Peyer's patch (tissue), 4 donors: ENCODE measurements around the gene SYT8. TPM values are rescaled to one million over a fixed set of nuclear protein-coding genes. Genes with fewer than 3 reads are reported as not detected.

Source experiments
- DNase-seq, 3 donors: peaks; one replicate each; pipeline ENCODE4 v3.0.0-alpha.2; 2017 to 2019
- H3K27ac ChIP-seq, 4 donors: fragments of 200-600 bp; sonication (generic); one replicate each; pipeline ENCODE4 v1.5.1; 2016 to 2019
- H3K27me3 ChIP-seq, 2 donors: fragments of 200-600 bp; sonication (generic); one replicate each; pipeline ENCODE4 v1.5.1; 2019
- H3K36me3 ChIP-seq, 3 donors: fragments of 200-600 bp; sonication (generic); one replicate each; pipeline ENCODE4 v1.5.1; 2016 to 2019
- H3K4me1 ChIP-seq, 4 donors: fragments of 200-600 bp; sonication (generic); one replicate each; pipeline ENCODE4 v1.5.1; 2016 to 2019
- H3K4me3 ChIP-seq, 4 donors: fragments of 200-600 bp; sonication (generic); 1 replicate in 3 of 4; 2 replicates in 1 of 4; pipeline ENCODE4 v1.5.1; 2016 to 2019; ENCODE audit warnings: mild to moderate bottlenecking in 1 of 4
- H3K9me3 ChIP-seq, 4 donors: fragments of 200-600 bp; sonication (generic); one replicate each; pipeline ENCODE4 v1.5.1; 2016 to 2019; ENCODE audit warnings: mild to moderate bottlenecking in 1 of 4
- CTCF ChIP-seq, 6 experiments: fragments of 450-650 bp in 4 of 6; fragments of 200-600 bp in 2 of 6; sonication (generic) in 1 of 6; IDR thresholded peaks; one replicate each; pipeline ENCODE4 v1.5.1; 2017 to 2019; ENCODE audit warnings: antibody characterized with exemption in 6 of 6, mild to moderate bottlenecking in 3 of 6, moderate library complexity in 1 of 6
- POLR2A ChIP-seq, 2 donors: fragments of 450-650 bp; IDR thresholded peaks; one replicate each; pipeline ENCODE4 v1.5.1; 2017; ENCODE audit warnings: antibody characterized with exemption in 2 of 2, mild to moderate bottlenecking in 2 of 2, moderate library complexity in 2 of 2
- total RNA-seq, 4 donors: library from RNA; depleted of rRNA; stranded (reverse); fragments of >200 nt; gene quantifications; one replicate each; pipeline ENCODE4 v1.1.0, GENCODE V29; 2016

Gene SYT8
- total RNA-seq, 4 donors from 2014 or later, result 21.3 to 57.6 (median 44.6) TPM; not detected in 1

DNA sequence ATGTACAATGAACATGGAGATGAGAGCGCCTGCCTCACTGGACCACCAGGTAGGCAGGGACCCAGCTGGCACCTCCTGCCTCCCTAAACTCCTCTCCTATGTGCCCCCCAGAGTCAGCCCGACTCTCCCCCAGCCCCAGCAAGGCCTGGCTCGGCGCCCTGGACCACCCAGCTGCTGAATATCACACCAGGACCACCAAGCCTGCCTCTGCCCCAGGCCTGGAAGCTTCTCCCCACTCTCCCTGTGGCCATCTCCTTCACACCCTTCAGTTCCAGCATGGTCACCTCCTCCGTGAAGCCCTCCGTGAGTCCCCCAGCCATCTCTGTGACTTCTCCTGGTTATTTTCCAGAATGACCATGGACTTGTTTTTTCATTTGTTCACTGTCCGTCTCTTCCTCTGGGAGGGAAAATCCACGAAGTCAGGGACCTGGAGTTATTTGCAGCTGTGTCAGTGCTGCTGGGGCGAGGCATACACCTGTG lies 11.7 kb downstream of the SYT8 start:
- H3K4me3 ChIP-seq, result no peak overlapping the region
- no peaks in the 10 kb centered on the region for H3K27me3 ChIP-seq
- peak overlapping the region in 1 of 4 donors; percentile 14 for H3K27ac ChIP-seq
- no peak for DNase-seq
- no peak for TF ChIP-seq POLR2A (IDR thresholded peaks at IDR 0.05)
- TF ChIP-seq CTCF (IDR thresholded peaks at IDR 0.05), result no peak
- H3K4me1 ChIP-seq, result peaks cover 0 to 36% (median 26%) of the 10 kb centered on the region in 4 donors
- H3K9me3 ChIP-seq, result no peaks in the 10 kb centered on the region
- no peaks in the 10 kb centered on the region for H3K36me3 ChIP-seq

DNA sequence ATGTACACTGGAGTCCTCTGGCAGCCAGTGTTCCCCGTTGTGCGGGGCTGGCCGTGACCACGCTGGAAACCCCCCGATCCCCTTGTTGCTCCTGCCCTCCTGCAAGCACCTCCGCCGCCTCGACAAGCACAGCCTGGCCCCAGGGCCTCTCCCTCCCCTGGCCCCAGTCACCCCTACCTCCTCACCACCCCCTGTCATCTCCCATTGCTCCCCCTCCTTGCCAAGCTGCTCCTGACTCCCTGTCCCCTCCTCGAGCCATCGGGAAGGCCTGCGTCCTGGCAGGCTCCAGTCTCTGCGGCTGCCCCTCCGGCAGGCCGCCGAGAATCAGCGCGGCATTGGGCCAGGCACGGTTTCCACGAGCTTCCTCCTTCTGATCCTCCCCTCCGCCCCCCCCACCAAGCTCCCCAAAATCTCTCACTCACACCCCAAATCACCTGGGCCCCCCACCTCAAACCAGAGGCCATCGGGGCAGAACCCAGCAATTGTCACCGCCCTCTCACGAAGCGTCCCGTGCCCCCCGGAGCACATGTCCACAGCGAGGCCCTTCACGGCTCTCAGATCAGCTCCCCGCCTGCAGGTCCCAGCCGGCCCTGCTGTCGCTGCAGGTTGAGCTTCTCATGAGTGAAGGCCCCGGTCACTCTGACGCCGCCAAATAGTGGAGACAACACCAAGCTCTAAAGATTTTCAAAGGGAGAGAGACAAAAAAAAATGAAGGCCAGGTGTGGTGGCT lies 12.4 kb downstream of the SYT8 start:
- TF ChIP-seq CTCF (IDR thresholded peaks at IDR 0.05) (no peak), POLR2A (IDR thresholded peaks at IDR 0.05) (no peak)
- H3K9me3 ChIP-seq, result no peaks in the 10 kb centered on the region
- H3K27ac ChIP-seq, result no peak overlapping the region
- H3K4me1 ChIP-seq, result peaks cover 0 to 42% (median 30%) of the 10 kb centered on the region in 4 donors
- DNase-seq, result no peak
- H3K27me3 ChIP-seq, result no peaks in the 10 kb centered on the region
- H3K36me3 ChIP-seq, result no peaks in the 10 kb centered on the region
- H3K4me3 ChIP-seq, result no peak overlapping the region

- Histone ChIP-seq H3K4me3 (no peak overlapping the region), H3K36me3 (no peaks in the 10 kb centered on the region), H3K27me3 (no peaks in the 10 kb centered on the region), H3K4me1 (peaks cover 0 to 46% (median 35%) of the 10 kb centered on the region in 4 donors), H3K27ac (no peak overlapping the region), H3K9me3 (no peaks in the 10 kb centered on the region)
- TF ChIP-seq CTCF (IDR thresholded peaks at IDR 0.05) (no peak), POLR2A (IDR thresholded peaks at IDR 0.05) (no peak)
- DNase-seq, result no peak
Measured at GRCh38 chr11:1847926-1848639, 13.3 kb downstream of the SYT8 start.

GRCh38 chr11:1848640-1849430 lies 14.0 kb downstream of the SYT8 start:
- TF ChIP-seq CTCF (IDR thresholded peaks at IDR 0.05) (no peak), POLR2A (IDR thresholded peaks at IDR 0.05) (no peak)
- no peaks in the 10 kb centered on the region for H3K9me3 ChIP-seq
- DNase-seq, result no peak
- H3K4me3 ChIP-seq, result no peak overlapping the region
- H3K27ac ChIP-seq, result no peak overlapping the region
- no peaks in the 10 kb centered on the region for H3K27me3 ChIP-seq
- H3K36me3 ChIP-seq, result no peaks in the 10 kb centered on the region
- peaks cover 0 to 44% (median 33%) of the 10 kb centered on the region in 4 donors for H3K4me1 ChIP-seq

- peaks cover 0 to 42% (median 25%) of the 10 kb centered on the region in 4 donors for H3K4me1 ChIP-seq
- no peak for TF ChIP-seq CTCF (IDR thresholded peaks at IDR 0.05)
- TF ChIP-seq POLR2A (IDR thresholded peaks at IDR 0.05), result no peak
- H3K27ac ChIP-seq, result peak overlapping the region; percentile 73 to 85 (median 79)
- H3K9me3 ChIP-seq, result no peaks in the 10 kb centered on the region
- H3K4me3 ChIP-seq, result peak overlapping the region in 1 of 4 donors; percentile 13
- H3K36me3 ChIP-seq, result no peaks in the 10 kb centered on the region
- no peaks in the 10 kb centered on the region for H3K27me3 ChIP-seq
- DNase-seq, result no peak
Measured at GRCh38 chr11:1851468-1852180, 16.8 kb downstream of the SYT8 start.
